H1 (cell line): Measurements from ENCODE around the gene DCTN5. TPM values are rescaled to one million over a fixed set of nuclear protein-coding genes. Genes with fewer than 3 reads are reported as not detected.

Experiments
- CTCF ChIA-PET: fragments of 300-600 bp; sonication (Branson Sonifier 250); formaldehyde crosslinking; loops from one replicate; lab custom pipeline; 2021; ENCODE audit not compliant: partially characterized antibody; lab: Charles Lee
- POLR2A ChIA-PET: fragments of 300-600 bp; sonication (Branson Sonifier 250); formaldehyde crosslinking; loops from one replicate; lab custom pipeline; 2021; ENCODE audit warnings: inconsistent platforms; ENCODE audit not compliant: partially characterized antibody; lab: Charles Lee
- DNase-seq, 2 experiments: peaks; one replicate each; pipeline versions ENCODE4 v3.0.0 to v3.0.0-alpha.2; 2010 to 2022; ENCODE audit warnings: low spot score in 2 of 2, low read depth in 1 of 2, mixed read lengths in 1 of 2
- FAIRE-seq: peaks from 2 replicates; lab custom pipeline; 2011; peaks lifted over from hg19 to GRCh38; lab: Jason Lieb, UNC
- H2AFZ ChIP-seq: 2 replicates; pipeline ENCODE4 v1.8.1; 2012; ENCODE audit warnings: low read length, inconsistent platforms
- H2AK5ac ChIP-seq: 2 replicates; pipeline ENCODE4 v1.6.1; 2013; ENCODE audit warnings: low read depth, low read length
- H2BK120ac ChIP-seq: replicated peaks from 2 replicates; pipeline ENCODE3; 2013; ENCODE audit warnings: low read depth, low read length, inconsistent platforms
- H2BK12ac ChIP-seq: 2 replicates; pipeline ENCODE4 v1.6.1; 2013; ENCODE audit warnings: low read depth, low read length
- H2BK15ac ChIP-seq: 2 replicates; pipeline ENCODE4 v1.6.1; 2013; ENCODE audit warnings: low read length
- H2BK20ac ChIP-seq: 2 replicates; pipeline ENCODE4 v1.6.1; 2013; ENCODE audit warnings: low read length
- H2BK5ac ChIP-seq: 2 replicates; pipeline ENCODE4 v1.6.1; 2013; ENCODE audit warnings: low read depth, low read length
- H3K14ac ChIP-seq: 2 replicates; pipeline ENCODE4 v1.6.1; 2013; ENCODE audit warnings: inconsistent platforms; ENCODE audit not compliant: insufficient read length
- H3K18ac ChIP-seq: 2 replicates; pipeline ENCODE4 v1.6.1; 2013; ENCODE audit warnings: low read length; ENCODE audit errors: extremely low read depth
- H3K23ac ChIP-seq: 2 replicates; pipeline ENCODE4 v1.6.1; 2013; ENCODE audit warnings: inconsistent platforms; ENCODE audit not compliant: insufficient read length
- H3K23me2 ChIP-seq: 2 replicates; pipeline ENCODE4 v1.6.1; 2013; ENCODE audit warnings: low read depth, low read length
- H3K27ac ChIP-seq: 2 replicates; pipeline ENCODE4 v1.6.1; 2011; ENCODE audit warnings: low read depth, low read length, inconsistent platforms
- H3K27me3 ChIP-seq, 4 experiments: replicated peaks in 1 of 4; 1 replicate in 1 of 4; 2 replicates in 3 of 4; pipeline versions ENCODE4 v1.6.1 to v1.8.1; 2011 to 2013; ENCODE audit warnings: low read length in 3 of 4, mild to moderate bottlenecking in 3 of 4, inconsistent platforms in 2 of 4, mixed read lengths in 2 of 4, moderate library complexity in 1 of 4; ENCODE audit not compliant: control insufficient read depth in 3 of 4, insufficient read depth in 3 of 4; ENCODE audit errors: extremely low read depth in 1 of 4
- H3K36me3 ChIP-seq, 4 experiments: 2 replicates each; pipeline versions ENCODE4 v1.6.1 to v1.8.1; 2011 to 2013; ENCODE audit warnings: mild to moderate bottlenecking in 4 of 4, low read length in 3 of 4, moderate library complexity in 2 of 4, control low read depth in 1 of 4, inconsistent platforms in 1 of 4; ENCODE audit not compliant: insufficient read depth in 4 of 4, control insufficient read depth in 2 of 4
- H3K4ac ChIP-seq: replicated peaks from 2 replicates; pipeline ENCODE3; 2013; ENCODE audit warnings: low read length, low read depth, mixed read lengths, inconsistent platforms; ENCODE audit not compliant: insufficient read length
- H3K4me1 ChIP-seq, 4 experiments: replicated peaks in 1 of 4; 1 replicate in 1 of 4; 2 replicates in 3 of 4; pipeline versions ENCODE4 v1.6.1 to v1.8.1; 2011 to 2013; ENCODE audit warnings: low read length in 3 of 4, inconsistent platforms in 2 of 4, mixed read lengths in 1 of 4; ENCODE audit not compliant: insufficient read depth in 4 of 4, control insufficient read depth in 3 of 4
- H3K4me2 ChIP-seq, 2 experiments: 2 replicates each; pipeline versions ENCODE4 v1.6.1 to v1.8.1; 2011 to 2013; ENCODE audit warnings: low read depth in 2 of 2, low read length in 2 of 2, control low read depth in 1 of 2, inconsistent platforms in 1 of 2, mild to moderate bottlenecking in 1 of 2; ENCODE audit not compliant: insufficient read depth in 1 of 2
- H3K4me3 ChIP-seq, 4 experiments: fragments of 200-600, 300-600 bp in 1 of 4; sonication (generic), shearing (Covaris generic), sonication (Bioruptor Twin) in 1 of 4; 2 replicates each; pipeline versions ENCODE4 v1.5.1 to v1.8.1; 2011 to 2016; ENCODE audit warnings: low read length in 4 of 4, low read depth in 3 of 4, control low read depth in 2 of 4, inconsistent platforms in 2 of 4, mild to moderate bottlenecking in 2 of 4, mixed read lengths in 1 of 4, moderate library complexity in 1 of 4; ENCODE audit not compliant: insufficient read depth in 2 of 4; ENCODE audit errors: extremely low read depth in 1 of 4
- H3K56ac ChIP-seq: replicated peaks from 2 replicates; pipeline ENCODE3; 2013; ENCODE audit warnings: low read depth, mild to moderate bottlenecking, mixed read lengths, low read length, inconsistent platforms; ENCODE audit not compliant: insufficient read length
- H3K79me1 ChIP-seq: 2 replicates; pipeline ENCODE4 v1.6.1; 2013; ENCODE audit warnings: low read depth, low read length, control low read depth
- H3K79me2 ChIP-seq, 2 experiments: 2 replicates each; pipeline versions ENCODE4 v1.6.1 to v1.8.1; 2012 to 2013; ENCODE audit warnings: low read length in 2 of 2, mild to moderate bottlenecking in 2 of 2, inconsistent platforms in 1 of 2; ENCODE audit not compliant: insufficient read depth in 2 of 2, control insufficient read depth in 1 of 2
- H3K9ac ChIP-seq, 4 experiments: replicated peaks in 1 of 4; 1 replicate in 1 of 4; 2 replicates in 3 of 4; pipeline versions ENCODE4 v1.6.1 to v1.8.1; 2011 to 2013; ENCODE audit warnings: low read depth in 3 of 4, low read length in 3 of 4, control low read depth in 2 of 4, mild to moderate bottlenecking in 2 of 4, moderate library complexity in 2 of 4, inconsistent platforms in 1 of 4; ENCODE audit errors: extremely low read depth in 1 of 4
- H3K9me3 ChIP-seq, 2 experiments: 2 replicates each; pipeline versions ENCODE4 v1.6.1 to v1.8.1; 2012 to 2013; ENCODE audit warnings: mild to moderate bottlenecking in 2 of 2, moderate library complexity in 2 of 2, control low read depth in 1 of 2, inconsistent platforms in 1 of 2, low read depth in 1 of 2, low read length in 1 of 2, mixed read lengths in 1 of 2; ENCODE audit not compliant: insufficient read depth in 2 of 2
- H4K20me1 ChIP-seq, 2 experiments: replicated peaks in 1 of 2; 2 replicates each; pipeline versions ENCODE3 to v1.8.1; 2011 to 2013; ENCODE audit warnings: inconsistent platforms in 2 of 2, low read length in 2 of 2, mild to moderate bottlenecking in 1 of 2; ENCODE audit not compliant: insufficient read depth in 2 of 2, control insufficient read depth in 1 of 2
- H4K5ac ChIP-seq: 2 replicates; pipeline ENCODE4 v1.6.1; 2013; ENCODE audit warnings: low read length, low read depth, mixed read lengths, inconsistent platforms; ENCODE audit not compliant: insufficient read length
- H4K8ac ChIP-seq: 2 replicates; pipeline ENCODE4 v1.8.0; 2013; ENCODE audit warnings: mild to moderate bottlenecking, moderate library complexity, low read length, inconsistent platforms; ENCODE audit not compliant: insufficient read depth; ENCODE audit errors: extremely low read depth
- H4K91ac ChIP-seq: replicated peaks from 2 replicates; pipeline ENCODE3; 2013; ENCODE audit warnings: low read length, mixed read lengths, inconsistent platforms; ENCODE audit not compliant: insufficient read length
- BACH1 ChIP-seq: IDR thresholded peaks from 2 replicates; pipeline ENCODE4 v1.6.1; 2012; ENCODE audit warnings: low read length, improper control_type of control experiment
- BCL11A ChIP-seq, 2 experiments: IDR thresholded peaks; one replicate each; pipeline ENCODE4 v1.6.1; 2011; ENCODE audit warnings: low read depth in 2 of 2, low read length in 2 of 2, mild to moderate bottlenecking in 2 of 2
- BRCA1 ChIP-seq: IDR thresholded peaks from 2 replicates; pipeline ENCODE4 v1.6.1; 2012; ENCODE audit warnings: low read depth, low read length, improper control_type of control experiment
- CBX5 ChIP-seq: fragments of 300-800, 300-1000 bp; sonication (generic); IDR thresholded peaks from 2 replicates; pipeline ENCODE4 v1.7.1; 2016; ENCODE audit warnings: antibody characterized with exemption, low read length, low read depth
- CHD1 ChIP-seq: IDR thresholded peaks from 2 replicates; pipeline ENCODE4 v1.6.1; 2012; ENCODE audit warnings: low read depth, low read length, improper control_type of control experiment
- FOSL1 ChIP-seq: IDR thresholded peaks from 2 replicates; pipeline ENCODE4 v1.6.1; 2011; ENCODE audit warnings: mild to moderate bottlenecking, low read depth, low read length, moderate library complexity; ENCODE audit not compliant: insufficient read depth
- POU5F1 ChIP-seq: IDR thresholded peaks from 2 replicates; pipeline ENCODE4 v1.6.1; 2011; ENCODE audit warnings: low read depth, mild to moderate bottlenecking, low read length, moderate library complexity
- RBBP5 ChIP-seq: IDR thresholded peaks from 2 replicates; pipeline ENCODE4 v1.7.1; 2012; ENCODE audit warnings: low read depth, mild to moderate bottlenecking, inconsistent platforms, low read length, moderate library complexity, borderline replicate concordance
- SP2 ChIP-seq: IDR thresholded peaks from 2 replicates; pipeline ENCODE4 v1.6.1; 2012; ENCODE audit warnings: mild to moderate bottlenecking, low read length, inconsistent platforms
- TAF7 ChIP-seq: optimal IDR thresholded peaks from 2 replicates; pipeline ENCODE3; 2011; ENCODE audit warnings: low read depth, mild to moderate bottlenecking, inconsistent platforms, low read length, moderate library complexity, borderline replicate concordance
- TEAD4 ChIP-seq: IDR thresholded peaks from 2 replicates; pipeline ENCODE4 v1.6.1; 2012; ENCODE audit warnings: low read depth, low read length, inconsistent platforms, mixed read lengths
- YY1 ChIP-seq: IDR thresholded peaks from 2 replicates; pipeline ENCODE4 v1.6.1; 2011; ENCODE audit warnings: low read depth, mild to moderate bottlenecking, low read length
- WGBS, 2 experiments: shearing (Covaris generic) in 1 of 2; methylation state at CpG; one replicate each; pipeline versions ENCODE4 v1.1.6 to v1.1.7; 2013 to 2015; ENCODE audit warnings: low lambda C conversion rate in 2 of 2, mixed read lengths in 2 of 2, inconsistent platforms in 1 of 2, low coverage in 1 of 2, missing lambda C conversion rate in 1 of 2; ENCODE audit not compliant: insufficient replicate concordance in 2 of 2, insufficient coverage in 1 of 2, insufficient read length in 1 of 2; ENCODE audit errors: extremely low coverage in 1 of 2, missing lambda C conversion rate in 1 of 2; 5-methylcytosine and 5-hydroxymethylcytosine counted together
- polyA plus RNA-seq, 7 experiments: library from polyadenylated mRNA; depleted of rRNA in 3 of 7; stranded (reverse) in 5 of 7; unstranded in 2 of 7; fragments of >200 nt in 5 of 7; fragments of 200-250 nt in 2 of 7; gene quantifications; 1 replicate in 5 of 7; 2 replicates in 1 of 7; 4 replicates in 1 of 7; pipeline versions ENCODE4 v1.2.1 to v1.2.3, GENCODE V29; 2011 to 2013; ENCODE audit warnings: missing spikeins in 2 of 7, mixed read lengths in 2 of 7
- total RNA-seq: library from RNA; stranded (reverse); fragmentation: NEBNext Ultra II Directional; extraction: Animal tissue kit (Norgen Biotek cat#: 25700); gene quantifications from 2 replicates; pipeline ENCODE4 v1.2.1, GENCODE V29; 2021
- TF ChIP-seq, protein P1 (sequence below): IDR thresholded peaks from 2 replicates; pipeline ENCODE4 v1.6.1; 2012; ENCODE audit warnings: low read length, inconsistent platforms

Gene DCTN5
- total and polyA plus RNA-seq, 2 of the 8 experiments (the other 6 are each of a cell fraction or from before 2014, with no cell fraction given) = 36.0 to 74.0 TPM

DNA sequence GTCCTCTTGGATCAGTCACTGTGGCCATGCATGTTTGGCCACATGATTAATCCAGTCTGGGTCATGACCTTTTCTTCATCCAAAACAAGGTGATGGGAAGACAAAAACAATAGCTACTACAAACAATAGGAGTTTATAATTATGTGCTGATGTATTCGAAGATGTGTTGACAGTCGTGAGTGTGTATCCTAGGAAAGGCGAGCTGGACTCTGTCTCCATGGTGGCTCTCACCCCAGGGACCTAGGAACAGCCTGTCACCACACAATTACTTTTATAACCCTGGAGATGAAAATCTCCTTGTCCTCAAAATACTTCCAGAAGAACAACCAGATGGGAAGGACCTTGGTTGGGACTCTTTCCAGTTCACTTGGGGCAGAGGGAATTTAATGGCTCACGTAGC lies 27.6 kb downstream of the DCTN5 start:
- no peak overlapping the region for H2BK15ac ChIP-seq
- H3K4ac ChIP-seq = no peak overlapping the region
- H3K27ac ChIP-seq = no peak overlapping the region
- peaks cover under 1 to 3% of the 10 kb centered on the region in 2 experiments for H4K20me1 ChIP-seq
- H2BK20ac ChIP-seq = no peak overlapping the region
- H3K79me1 ChIP-seq = no peaks in the 10 kb centered on the region
- H2BK5ac ChIP-seq = no peak overlapping the region
- peaks cover 10 to 60% (median 40%) of the 10 kb centered on the region in 4 experiments for H3K36me3 ChIP-seq
- no peak overlapping the region for H2BK12ac ChIP-seq
- H3K18ac ChIP-seq = no peak overlapping the region
- H3K4me2 ChIP-seq = no peak overlapping the region
- WGBS, 2 experiments = 89% methylated on average over 4 of the region's 4 CpGs; no CpG with 5 or more reads in 1 of the 2 experiments
- H2BK120ac ChIP-seq = no peak overlapping the region
- ChIA-PET CTCF (interaction anchor here (1.0 to 1.6 kb wide), 3 partner anchors 9 to 45 kb away, joined by 3 to 7 read pairs (median 3); partner anchors contain the start of gene PLK1), POLR2A (interaction anchor here (3.2 to 4.5 kb wide), 2 partner anchors 10 kb away, joined by 9 to 23 read pairs; partner anchors contain the start of gene PLK1)
- FAIRE-seq = no peak
- no peaks in the 10 kb centered on the region for H3K79me2 ChIP-seq
- DNase-seq = no peak
- no peak overlapping the region for H4K5ac ChIP-seq
- no peak overlapping the region for H3K14ac ChIP-seq
- H3K23me2 ChIP-seq = no peaks in the 10 kb centered on the region
- no peaks in the 10 kb centered on the region for H3K27me3 ChIP-seq
- H2AFZ ChIP-seq = no peak overlapping the region
- H4K8ac ChIP-seq = no peak overlapping the region
- H3K4me3 ChIP-seq = no peak overlapping the region
- no peak overlapping the region for H3K23ac ChIP-seq
- no peak overlapping the region for H3K56ac ChIP-seq
- H4K91ac ChIP-seq = no peak overlapping the region
- H3K9me3 ChIP-seq = no peaks in the 10 kb centered on the region
- H3K9ac ChIP-seq = no peak overlapping the region
- no peak overlapping the region for H2AK5ac ChIP-seq
- H3K4me1 ChIP-seq = no peaks in the 10 kb centered on the region
- TF ChIP-seq TAF7 = no peak
- TF ChIP-seq CBX5 = no peak
- TF ChIP-seq FOSL1 = no peak
- no peak for TF ChIP-seq POU5F1
- TF ChIP-seq, protein P1, sequence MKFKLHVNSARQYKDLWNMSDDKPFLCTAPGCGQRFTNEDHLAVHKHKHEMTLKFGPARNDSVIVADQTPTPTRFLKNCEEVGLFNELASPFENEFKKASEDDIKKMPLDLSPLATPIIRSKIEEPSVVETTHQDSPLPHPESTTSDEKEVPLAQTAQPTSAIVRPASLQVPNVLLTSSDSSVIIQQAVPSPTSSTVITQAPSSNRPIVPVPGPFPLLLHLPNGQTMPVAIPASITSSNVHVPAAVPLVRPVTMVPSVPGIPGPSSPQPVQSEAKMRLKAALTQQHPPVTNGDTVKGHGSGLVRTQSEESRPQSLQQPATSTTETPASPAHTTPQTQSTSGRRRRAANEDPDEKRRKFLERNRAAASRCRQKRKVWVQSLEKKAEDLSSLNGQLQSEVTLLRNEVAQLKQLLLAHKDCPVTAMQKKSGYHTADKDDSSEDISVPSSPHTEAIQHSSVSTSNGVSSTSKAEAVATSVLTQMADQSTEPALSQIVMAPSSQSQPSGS = no peak
- no peak for TF ChIP-seq YY1
- TF ChIP-seq CHD1 = no peak
- no peak for TF ChIP-seq SP2
- no peak for TF ChIP-seq TEAD4
- no peak for TF ChIP-seq BACH1
- TF ChIP-seq BCL11A (IDR thresholded peaks at IDR 0.05; ENCODE audit: low read depth in 2 of 2, low read length in 2 of 2) = no peak
- no peak for TF ChIP-seq RBBP5
- no peak for TF ChIP-seq BRCA1
